ENCODE measurements around the gene PRKCH.
"Not testable (repeated sequence)": the region's sequence is repeated elsewhere in the genome, so short reads cannot be mapped to it uniquely, and the experiment has no call there.

PRKCH gene

DNA sequence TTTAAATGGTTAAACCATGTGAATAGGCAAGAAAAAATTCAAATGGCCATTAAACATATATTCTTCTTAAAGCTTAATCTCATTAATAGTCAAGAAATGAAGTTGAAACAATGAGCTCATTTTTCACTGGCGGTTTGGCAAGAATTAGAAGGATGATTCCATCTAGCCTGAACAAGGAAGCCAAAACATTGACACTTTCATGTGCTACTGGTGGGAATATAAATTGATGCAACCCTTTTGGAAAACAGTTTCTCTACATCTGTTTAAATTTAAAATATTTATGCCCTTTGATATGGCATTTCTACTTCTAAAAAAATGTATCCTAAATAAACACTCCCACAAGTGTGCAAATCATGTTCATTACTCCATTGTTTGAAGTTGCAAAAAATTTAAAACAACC lies 199.2 kb downstream of the PRKCH start:
- DNase-seq, result no peak
- H3K36me3 Mint-ChIP-seq (ENCODE audit: low read depth), result peaks cover 57% of the 10 kb centered on the region
- no peak for ATAC-seq
- no peaks in the 10 kb centered on the region for H3K27me3 Mint-ChIP-seq
- H3K27ac Mint-ChIP-seq, result peak overlapping the region; percentile 63
- H3K4me1 Mint-ChIP-seq, result peaks cover 94% of the 10 kb centered on the region
- no peak overlapping the region for H3K4me3 Mint-ChIP-seq
- H3K9me3 Mint-ChIP-seq, result peaks cover 11% of the 10 kb centered on the region

DNA sequence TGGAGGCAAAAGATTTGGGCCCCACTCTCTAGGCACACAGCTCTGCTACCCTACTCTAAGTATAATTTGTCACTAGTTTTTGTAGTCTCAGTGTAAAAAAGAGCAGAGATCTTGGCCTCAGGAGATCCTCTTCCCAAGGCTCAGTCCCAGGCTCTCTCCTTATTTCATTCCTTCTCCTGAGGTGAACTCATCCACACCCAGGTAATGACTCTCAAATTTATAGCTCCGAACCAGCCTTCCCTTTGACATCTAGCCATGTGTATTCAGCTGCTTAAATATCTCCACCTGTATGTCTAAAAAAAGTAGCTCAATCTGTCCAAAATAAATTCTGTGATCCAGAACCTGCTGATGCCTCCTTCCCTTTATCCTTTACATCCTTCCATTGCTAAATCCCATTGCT lies 200.4 kb downstream of the PRKCH start:
- DNase-seq (no peak), ATAC-seq (no peak)
- Mint-ChIP-seq H3K27ac (peak overlapping the region; percentile 96), H3K9me3 (peaks cover 11% of the 10 kb centered on the region), H3K36me3 (ENCODE audit: low read depth) (peaks cover 52% of the 10 kb centered on the region), H3K4me1 (peaks cover 94% of the 10 kb centered on the region), H3K27me3 (no peaks in the 10 kb centered on the region), H3K4me3 (no peak overlapping the region)

DNA sequence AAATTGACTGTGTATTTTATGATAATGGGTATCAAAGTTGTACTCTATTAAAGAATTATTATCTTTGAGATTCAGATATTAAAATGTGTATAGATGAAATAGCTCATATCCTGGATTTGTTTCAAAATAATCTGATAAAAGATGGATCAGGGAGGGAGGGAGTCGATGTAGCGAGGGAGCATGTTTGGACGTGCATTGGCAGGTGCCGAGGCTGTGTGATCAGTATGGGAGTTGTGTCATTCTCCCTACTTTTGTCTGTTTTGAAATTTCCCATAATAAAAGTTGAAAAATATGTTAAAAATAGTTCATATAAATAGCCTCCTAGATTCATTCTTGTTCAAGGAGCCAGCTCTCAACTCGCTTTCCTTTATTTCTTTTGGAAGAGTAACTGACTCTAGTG lies 202.4 kb downstream of the PRKCH start:
- Mint-ChIP-seq H3K36me3 (ENCODE audit: low read depth) (peaks cover 53% of the 10 kb centered on the region), H3K27me3 (no peaks in the 10 kb centered on the region), H3K4me3 (no peak overlapping the region), H3K9me3 (peaks cover 15% of the 10 kb centered on the region), H3K4me1 (peaks cover 94% of the 10 kb centered on the region), H3K27ac (peak overlapping the region; percentile 96)
- no peak for ATAC-seq
- DNase-seq, result no peak

DNA sequence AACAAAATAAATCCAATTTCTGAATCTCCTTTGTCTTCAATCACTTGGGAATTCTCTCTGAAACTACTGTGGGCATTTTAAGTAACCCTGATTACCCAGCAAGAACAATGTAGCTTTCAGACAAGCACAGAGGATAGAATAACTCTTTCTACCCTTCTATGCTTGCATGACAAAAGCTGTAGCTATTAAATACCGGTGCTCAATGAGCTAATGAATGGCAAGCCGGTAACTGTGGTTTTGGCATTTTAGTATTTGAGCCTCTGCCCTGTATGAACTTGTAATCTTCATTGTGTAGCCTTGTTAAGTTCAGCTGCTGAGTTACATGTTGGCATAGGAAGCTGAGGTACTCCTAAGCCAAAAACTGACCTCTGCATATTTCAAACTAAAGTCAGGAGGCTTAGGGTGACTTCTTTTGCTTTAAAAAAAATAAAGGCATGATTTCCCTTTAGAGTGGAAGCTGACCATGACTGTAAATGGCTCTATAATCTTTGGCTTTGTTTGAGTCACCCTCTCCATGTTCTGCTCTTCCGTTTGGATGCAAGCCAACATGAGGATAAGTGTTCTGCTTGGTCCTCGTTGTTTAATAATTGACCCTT lies 202.9 kb downstream of the PRKCH start:
- no peak overlapping the region for H3K4me3 Mint-ChIP-seq
- no peaks in the 10 kb centered on the region for H3K27me3 Mint-ChIP-seq
- ATAC-seq, result no peak
- peaks cover 55% of the 10 kb centered on the region for H3K36me3 Mint-ChIP-seq (ENCODE audit: low read depth)
- no peak for DNase-seq
- peak overlapping the region; percentile 96 for H3K27ac Mint-ChIP-seq
- H3K4me1 Mint-ChIP-seq, result peaks cover 94% of the 10 kb centered on the region
- peaks cover 16% of the 10 kb centered on the region for H3K9me3 Mint-ChIP-seq

DNA sequence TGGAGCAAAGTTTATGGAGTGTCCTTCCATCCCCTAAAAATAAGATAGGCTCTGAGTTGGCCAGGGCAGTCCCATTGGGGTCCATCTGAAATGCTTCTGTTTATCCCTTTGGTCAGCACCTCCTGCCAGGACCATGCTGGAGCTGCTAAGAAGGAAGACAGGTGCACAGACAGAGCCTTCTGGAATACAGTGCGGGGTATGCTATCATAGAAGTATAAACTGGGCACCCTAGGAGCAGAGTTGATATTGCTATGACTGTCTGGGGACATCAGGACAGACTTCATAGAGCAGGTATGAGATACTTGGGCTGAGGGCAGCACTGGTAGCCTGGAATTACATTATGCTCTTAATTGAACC lies 203.5 kb downstream of the PRKCH start:
- Mint-ChIP-seq H3K36me3 (ENCODE audit: low read depth) (peaks cover 55% of the 10 kb centered on the region), H3K27ac (peak overlapping the region; percentile 96), H3K27me3 (no peaks in the 10 kb centered on the region), H3K4me1 (peaks cover 90% of the 10 kb centered on the region), H3K4me3 (peak overlapping the region; percentile 61), H3K9me3 (peaks cover 16% of the 10 kb centered on the region)
- ATAC-seq (no peak), DNase-seq (no peak)

DNA sequence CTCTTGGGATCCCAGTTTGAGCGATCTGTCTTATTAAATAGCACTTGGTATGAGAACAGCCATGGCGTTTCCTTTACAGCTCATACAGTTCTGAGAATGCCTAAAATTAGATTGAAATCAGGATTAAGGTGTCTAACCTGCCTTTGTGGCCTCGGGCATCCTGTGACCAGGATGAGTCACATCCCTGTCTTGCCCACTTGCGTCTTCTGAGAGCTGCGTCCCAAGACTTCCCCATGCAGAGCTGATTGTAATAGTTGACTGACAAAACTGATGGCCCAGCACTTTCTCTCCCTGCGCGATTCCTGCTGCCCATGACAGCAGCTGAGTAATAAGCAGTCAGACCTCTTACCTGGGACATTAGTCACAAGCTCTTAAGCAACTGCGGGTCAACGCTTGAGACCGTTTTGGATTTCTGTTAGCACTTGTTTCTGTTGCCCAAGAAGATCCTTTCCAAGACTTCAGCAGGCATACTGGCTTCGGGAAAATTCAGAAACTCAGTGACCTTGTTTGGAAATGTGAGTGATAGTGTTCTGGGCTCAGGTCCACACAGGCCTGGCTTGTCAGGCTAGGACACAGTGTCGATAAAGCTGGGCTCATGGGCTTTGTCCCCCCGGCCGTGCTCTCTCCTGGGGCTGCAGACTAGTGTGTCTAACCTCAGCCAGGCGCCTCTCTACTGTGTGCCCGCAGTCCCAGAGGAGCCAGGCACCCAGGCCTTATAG lies 204.1 kb downstream of the PRKCH start:
- ATAC-seq (peak; percentile 76), DNase-seq (peak; percentile 69)
- Mint-ChIP-seq H3K4me3 (peak overlapping the region; percentile 61), H3K27me3 (no peaks in the 10 kb centered on the region), H3K4me1 (peaks cover 90% of the 10 kb centered on the region), H3K27ac (peak overlapping the region; percentile 96), H3K36me3 (ENCODE audit: low read depth) (peaks cover 56% of the 10 kb centered on the region), H3K9me3 (peaks cover 16% of the 10 kb centered on the region)

DNA sequence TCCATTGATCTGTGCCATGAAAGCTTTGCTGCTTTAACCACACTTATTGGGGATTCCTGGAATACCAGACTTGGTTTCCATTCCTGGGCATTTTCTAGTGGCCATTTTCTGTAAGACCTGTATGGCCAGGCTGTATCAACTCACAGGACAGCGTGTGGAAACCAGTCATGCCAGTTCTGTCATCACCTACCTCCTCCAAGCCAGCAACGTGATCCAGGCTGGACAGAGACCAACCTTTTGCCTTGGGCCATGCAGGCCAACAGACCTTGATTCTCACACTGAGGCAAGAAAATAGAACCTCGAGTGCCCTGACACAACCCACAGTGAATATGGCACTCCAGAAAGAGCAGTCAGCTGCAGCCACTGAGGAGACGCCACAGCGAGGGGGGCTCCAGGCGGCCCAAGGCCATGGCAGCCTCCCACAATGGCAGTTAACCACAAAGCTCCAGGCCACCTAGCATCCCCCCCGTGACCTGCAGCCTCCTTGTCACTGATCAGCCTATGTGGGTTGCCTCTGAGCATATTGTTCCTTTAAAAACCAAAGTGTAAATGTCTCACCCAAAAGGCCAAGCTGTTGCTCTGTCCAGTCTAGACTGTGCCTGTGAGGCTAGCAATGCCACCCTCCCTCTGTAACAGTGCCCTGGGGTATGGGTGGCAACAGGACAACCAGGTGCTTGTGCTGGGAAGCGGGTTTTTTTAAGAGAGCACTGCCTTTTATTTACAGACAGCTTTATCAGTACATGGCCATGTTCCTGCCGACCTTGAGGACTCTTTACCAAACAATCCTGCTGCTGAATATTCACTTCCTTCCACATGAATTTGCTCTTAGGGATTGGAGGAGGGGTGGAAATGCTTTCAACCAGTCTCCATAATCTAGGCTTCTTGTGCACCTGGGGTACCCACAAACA lies 205.3 kb downstream of the PRKCH start:
- H3K9me3 Mint-ChIP-seq, result peaks cover 16% of the 10 kb centered on the region

DNA sequence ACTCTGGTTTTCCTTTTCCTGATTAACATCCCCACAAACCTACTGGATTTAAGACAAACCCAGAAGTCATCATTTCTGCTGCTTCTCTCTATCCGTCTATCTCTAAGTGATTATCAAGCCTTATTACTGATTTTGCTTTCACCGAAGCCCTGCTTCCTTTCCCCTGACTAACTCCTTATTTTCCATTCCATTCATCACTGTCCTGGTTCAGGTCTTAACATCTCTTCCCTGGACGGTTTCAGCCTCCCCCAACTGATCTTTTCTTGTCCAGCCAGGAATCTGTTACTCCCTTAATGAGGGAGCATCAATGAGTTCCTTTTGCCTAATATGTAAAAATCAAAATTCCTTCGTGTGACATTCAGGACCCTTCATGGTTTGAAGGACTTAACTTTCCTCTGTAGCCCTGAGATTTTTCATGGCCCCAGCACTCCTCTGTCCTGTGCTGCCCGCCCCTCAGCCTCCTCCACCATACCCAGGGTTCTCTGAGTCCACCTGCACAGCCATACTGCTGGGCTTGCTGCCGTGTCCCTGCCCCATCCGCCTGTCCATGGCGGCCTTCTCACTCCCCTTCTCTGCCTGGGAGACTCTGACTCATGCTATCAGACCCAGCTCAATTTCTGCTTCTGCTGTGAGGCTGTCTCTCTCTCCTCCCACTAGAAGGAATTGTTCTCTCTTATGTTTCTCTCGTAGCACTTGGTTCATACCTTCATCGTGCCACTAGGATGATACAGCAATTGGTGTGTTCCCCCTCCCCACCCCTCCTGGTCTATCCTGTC lies 206.1 kb downstream of the PRKCH start:
- peak; percentile 6 for ATAC-seq
- H3K9me3 Mint-ChIP-seq, result peaks cover 9% of the 10 kb centered on the region
- peaks cover 95% of the 10 kb centered on the region for H3K4me1 Mint-ChIP-seq
- no peaks in the 10 kb centered on the region for H3K27me3 Mint-ChIP-seq
- peak overlapping the region; percentile 61 for H3K4me3 Mint-ChIP-seq
- H3K36me3 Mint-ChIP-seq (ENCODE audit: low read depth), result peaks cover 61% of the 10 kb centered on the region
- no peak for DNase-seq
- H3K27ac Mint-ChIP-seq, result peak overlapping the region; percentile 96

More for the DNA sequence above, 205.3 kb downstream of the PRKCH start:
- Mint-ChIP-seq H3K4me1 (peaks cover 95% of the 10 kb centered on the region), H3K27ac (peak overlapping the region; percentile 96), H3K36me3 (ENCODE audit: low read depth) (peaks cover 62% of the 10 kb centered on the region), H3K27me3 (no peaks in the 10 kb centered on the region), H3K4me3 (peak overlapping the region; percentile 61)
- ATAC-seq (peak; percentile 20), DNase-seq (no peak)

DNA sequence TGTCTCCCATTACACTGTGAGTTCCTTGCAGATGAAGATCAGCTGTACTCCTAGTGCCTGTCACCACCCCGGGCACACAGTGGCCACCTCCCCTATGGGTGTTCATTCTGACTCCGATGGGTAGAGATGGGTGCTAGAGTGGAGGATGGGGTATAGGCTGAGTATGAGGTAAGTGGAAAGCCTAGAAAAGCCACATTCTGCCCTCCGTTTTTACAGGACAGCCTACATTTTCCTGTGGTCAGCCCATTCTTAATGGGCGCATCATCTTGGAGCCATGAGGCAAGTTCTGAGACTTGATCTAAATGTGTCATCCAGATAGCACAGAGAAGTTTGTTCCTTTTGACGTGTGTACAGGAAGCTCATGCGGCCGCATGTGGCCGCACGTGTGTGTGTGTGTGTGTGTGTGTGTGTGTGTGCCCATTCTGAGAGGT lies 207.2 kb downstream of the PRKCH start:
- H3K36me3 Mint-ChIP-seq (ENCODE audit: low read depth), result peaks cover 65% of the 10 kb centered on the region
- peak overlapping the region; percentile 96 for H3K27ac Mint-ChIP-seq
- peak; percentile 80 for ATAC-seq
- peaks cover 96% of the 10 kb centered on the region for H3K4me1 Mint-ChIP-seq
- H3K4me3 Mint-ChIP-seq, result peak overlapping the region; percentile 50
- H3K9me3 Mint-ChIP-seq, result peaks cover 4% of the 10 kb centered on the region
- H3K27me3 Mint-ChIP-seq, result no peaks in the 10 kb centered on the region
- no peak for DNase-seq

DNA sequence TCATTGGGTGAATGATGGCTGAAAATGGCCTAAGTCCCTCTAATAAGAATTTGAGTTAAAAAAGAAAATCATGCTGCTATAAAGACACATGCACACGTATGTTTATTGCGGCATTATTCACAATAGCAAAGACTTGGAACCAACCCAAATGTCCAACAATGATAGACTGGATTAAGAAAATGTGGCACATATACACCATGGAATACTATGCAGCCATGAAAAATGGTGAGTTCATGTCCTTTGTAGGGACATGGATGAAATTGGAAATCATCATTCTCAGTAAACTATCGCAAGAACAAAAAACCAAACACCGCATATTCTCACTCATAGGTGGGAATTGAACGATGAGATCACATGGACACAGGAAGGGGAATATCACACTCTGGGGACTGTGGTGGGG lies 208.0 kb downstream of the PRKCH start:
- Mint-ChIP-seq H3K36me3 (ENCODE audit: low read depth) (peaks cover 72% of the 10 kb centered on the region), H3K27ac (peak overlapping the region; percentile 96), H3K4me1 (peaks cover 96% of the 10 kb centered on the region)
- H3K27me3 Mint-ChIP-seq, DNase-seq, ATAC-seq, H3K4me3 Mint-ChIP-seq, H3K9me3 Mint-ChIP-seq: not testable (repeated sequence)

DNA sequence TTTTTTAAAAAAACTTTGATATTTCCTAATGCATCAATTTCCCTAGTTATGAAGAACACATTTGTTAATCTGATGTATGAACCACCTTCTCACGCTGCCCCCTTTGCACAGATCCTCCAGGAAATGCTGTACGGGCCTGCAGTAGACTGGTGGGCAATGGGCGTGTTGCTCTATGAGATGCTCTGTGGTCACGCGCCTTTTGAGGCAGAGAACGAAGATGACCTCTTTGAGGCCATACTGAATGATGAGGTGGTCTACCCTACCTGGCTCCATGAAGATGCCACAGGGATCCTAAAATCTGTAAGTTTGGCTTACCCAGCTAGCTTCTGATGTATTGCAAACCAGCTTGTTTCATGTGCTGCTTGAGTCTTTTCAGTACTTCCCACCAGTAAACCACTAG lies 208.9 kb downstream of the PRKCH start:
- DNase-seq, result no peak
- Mint-ChIP-seq H3K27me3 (no peaks in the 10 kb centered on the region), H3K4me1 (peaks cover 96% of the 10 kb centered on the region), H3K4me3 (no peak overlapping the region), H3K27ac (peak overlapping the region; percentile 93), H3K9me3 (peaks cover 4% of the 10 kb centered on the region), H3K36me3 (ENCODE audit: low read depth) (peaks cover 79% of the 10 kb centered on the region)
- ATAC-seq, result no peak

DNA sequence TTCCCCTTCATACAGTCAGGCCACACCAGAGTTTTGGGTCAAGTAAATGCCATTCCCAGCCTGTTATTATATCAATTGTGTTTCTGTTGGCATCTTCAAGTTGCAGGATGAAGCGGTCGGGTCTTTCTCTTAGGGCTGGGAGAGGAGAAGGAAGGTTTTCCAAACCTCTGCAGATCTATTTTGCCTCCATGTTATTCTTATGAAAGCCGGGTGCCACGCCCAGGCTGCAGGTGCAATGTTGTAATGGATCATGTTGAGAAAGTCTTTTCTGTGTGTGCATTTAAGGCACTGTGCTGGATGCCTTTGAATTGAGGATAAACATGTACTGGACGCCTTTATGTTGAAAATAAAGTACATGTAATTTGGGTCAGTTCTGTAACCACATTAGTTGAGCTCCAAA lies 209.5 kb downstream of the PRKCH start:
- Mint-ChIP-seq H3K27me3 (no peaks in the 10 kb centered on the region), H3K36me3 (ENCODE audit: low read depth) (peaks cover 85% of the 10 kb centered on the region), H3K9me3 (peaks cover 4% of the 10 kb centered on the region), H3K4me3 (peak overlapping the region; percentile 12), H3K27ac (peak overlapping the region; percentile 93), H3K4me1 (peaks cover 96% of the 10 kb centered on the region)
- ATAC-seq, result no peak
- no peak for DNase-seq

DNA sequence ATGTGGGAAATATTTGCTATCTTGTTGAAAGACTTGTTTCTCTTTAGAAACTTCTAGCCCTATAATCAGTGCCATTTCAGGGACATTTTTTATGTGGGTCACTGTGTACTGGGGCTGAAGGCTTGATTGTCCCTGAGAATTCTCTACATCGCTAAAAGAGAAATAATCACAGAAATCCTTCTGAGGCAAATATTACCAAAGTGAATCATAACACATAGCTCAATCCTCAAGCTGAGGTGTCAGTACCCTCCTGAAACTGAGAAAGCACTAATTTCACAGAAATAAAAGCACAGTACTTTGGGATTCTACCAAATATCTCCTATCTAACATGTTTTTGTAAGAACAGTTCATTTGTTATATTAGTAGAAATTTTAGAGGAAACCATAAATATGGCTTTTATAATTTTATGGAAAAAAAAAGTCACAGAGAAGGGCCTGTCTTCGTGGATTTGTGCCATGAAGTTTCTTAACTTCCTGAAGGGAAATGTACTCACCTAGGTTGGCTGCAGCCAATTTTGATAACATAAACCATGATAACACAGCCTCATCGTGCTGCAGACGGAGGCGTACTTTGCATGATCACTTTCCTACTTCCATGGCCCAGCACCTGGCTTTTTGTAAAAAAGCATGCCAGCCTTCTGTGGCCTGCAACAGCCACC lies 210.2 kb downstream of the PRKCH start:
- ATAC-seq (no peak), DNase-seq (no peak)
- peaks cover 96% of the 10 kb centered on the region for H3K4me1 Mint-ChIP-seq
- no peak overlapping the region for H3K4me3 Mint-ChIP-seq
- H3K27me3 Mint-ChIP-seq, result no peaks in the 10 kb centered on the region
- peak overlapping the region; percentile 93 for H3K27ac Mint-ChIP-seq
- peaks cover 88% of the 10 kb centered on the region for H3K36me3 Mint-ChIP-seq (ENCODE audit: low read depth)
- H3K9me3 Mint-ChIP-seq, result peaks cover 4% of the 10 kb centered on the region

DNA sequence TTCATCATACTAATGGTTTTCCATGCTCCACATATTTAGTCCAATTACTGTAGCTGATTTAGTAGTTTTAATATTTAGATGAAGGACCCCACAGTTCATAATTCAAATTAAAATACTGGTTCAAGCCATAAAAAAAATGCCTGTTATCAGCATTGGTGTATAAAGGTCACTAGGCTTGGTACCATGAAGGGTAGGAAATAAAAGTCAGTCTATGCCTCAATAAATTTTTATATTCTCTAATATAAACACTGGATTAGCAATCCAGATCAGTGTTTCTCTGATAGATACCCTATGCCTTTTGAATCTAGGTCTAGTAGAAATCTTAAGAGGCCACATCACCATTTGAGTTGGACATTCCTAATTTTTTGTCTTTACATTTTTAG lies 210.7 kb downstream of the PRKCH start:
- no peak for ATAC-seq
- no peak overlapping the region for H3K4me3 Mint-ChIP-seq
- peaks cover 96% of the 10 kb centered on the region for H3K4me1 Mint-ChIP-seq
- no peaks in the 10 kb centered on the region for H3K27me3 Mint-ChIP-seq
- peaks cover 4% of the 10 kb centered on the region for H3K9me3 Mint-ChIP-seq
- H3K36me3 Mint-ChIP-seq (ENCODE audit: low read depth), result peaks cover 92% of the 10 kb centered on the region
- no peak for DNase-seq
- H3K27ac Mint-ChIP-seq, result peak overlapping the region; percentile 93

Data from activated naive CD8-positive, alpha-beta T cell treated with anti-CD3 and anti-CD28 coated beads, Interleukin-2, amount 50 U/mL, for 24 hours (primary cell).